Thoracic aorta (tissue), 2 donors: ENCODE results near the gene NOC3L. TPM values are rescaled to one million over a fixed set of nuclear protein-coding genes. Genes with fewer than 3 reads are reported as not detected.

Experiments
- ATAC-seq: fragments of 150-250 bp; one replicate; pipeline ENCODE4 v1.8.0; 2017; ENCODE audit warnings: low read depth; ENCODE audit not compliant: insufficient number of reproducible peaks, low FRiP score
- DNase-seq: peaks from one replicate; pipeline ENCODE4 v3.0.0-alpha.2; 2020; ENCODE audit warnings: low spot score
- H3K27ac ChIP-seq, 2 donors: fragments of 200-600 bp; sonication (generic); 1 replicate in 1 of 2; 2 replicates in 1 of 2; pipeline ENCODE4 v1.5.1; 2016; ENCODE audit warnings: mild to moderate bottlenecking in 2 of 2, moderate library complexity in 2 of 2
- H3K27me3 ChIP-seq: fragments of 200-600 bp; sonication (generic); replicated peaks from 2 replicates; pipeline ENCODE4 v1.6.0; 2016; ENCODE audit warnings: mild to moderate bottlenecking; ENCODE audit not compliant: insufficient read depth
- H3K36me3 ChIP-seq: fragments of 200-600 bp; sonication (generic); one replicate; pipeline ENCODE4 v1.5.1; 2016
- H3K4me1 ChIP-seq, 2 donors: fragments of 200-600 bp; sonication (generic); 1 replicate in 1 of 2; 2 replicates in 1 of 2; pipeline versions ENCODE4 v1.5.1 to v1.6.0; 2016; ENCODE audit warnings: low read depth in 2 of 2, mild to moderate bottlenecking in 1 of 2; ENCODE audit not compliant: control insufficient read depth in 1 of 2
- H3K4me3 ChIP-seq: fragments of 200-600 bp; sonication (generic); 2 replicates; pipeline ENCODE4 v1.5.1; 2016; ENCODE audit warnings: mild to moderate bottlenecking
- H3K9me3 ChIP-seq: fragments of 200-600 bp; sonication (generic); 2 replicates; pipeline ENCODE4 v1.5.1; 2016
- CTCF ChIP-seq: fragments of 200-600 bp; sonication (generic); IDR thresholded peaks from one replicate; pipeline ENCODE4 v1.5.1; 2019; ENCODE audit warnings: antibody characterized with exemption
- total RNA-seq, 2 donors: library from RNA; depleted of rRNA; stranded (reverse); fragments of >200 nt; gene quantifications; one replicate each; pipeline versions ENCODE4 v1.1.0 to v1.2.3, GENCODE V29; 2016

The NOC3L gene
- total RNA-seq, 2 donors from 2014 or later = 11.1 to 22.5 TPM

GRCh38 chr10:94285271-94285670 lies 77.5 kb downstream of the NOC3L start:
- Histone ChIP-seq H3K4me3 (no peak overlapping the region), H3K27ac (no peak overlapping the region), H3K27me3 (no peaks in the 10 kb centered on the region), H3K36me3 (no peaks in the 10 kb centered on the region), H3K4me1 (no peaks in the 10 kb centered on the region), H3K9me3 (no peaks in the 10 kb centered on the region)
- ATAC-seq (no peak), DNase-seq (no peak)
- TF ChIP-seq CTCF = no peak

Other genes with a start within 250 kb of the NOC3L start
- 10 to 100 TPM; 20.7 to 26.7 TPM for gene TBC1D12, start 39.6 kb upstream of the NOC3L start, total RNA-seq
- 1 to 10 TPM; 3.5 to 4.9 TPM for gene HELLS, start 182.8 kb upstream of the NOC3L start, total RNA-seq